Lower lobe of right lung (tissue), 2 donors: ENCODE measurements around the gene DUSP9. TPM values are rescaled to one million over a fixed set of nuclear protein-coding genes. Genes with fewer than 3 reads are reported as not detected.

Source experiments
- ATAC-seq, 2 donors: fragments of 200-7000 bp; cut with Tn5 transposase; one replicate each; pipeline ENCODE4 v1.9.1; 2020 to 2022; ENCODE audit warnings: mild to moderate bottlenecking in 2 of 2, moderate library complexity in 2 of 2
- DNase-seq: peaks from one replicate; pipeline ENCODE4 v3.0.0-alpha.2; 2020
- H3K27ac ChIP-seq: fragments of 200-600 bp; one replicate; pipeline ENCODE4 v1.8.0; 2022
- H3K27me3 ChIP-seq: fragments of 200-600 bp; one replicate; pipeline ENCODE4 v1.8.0; 2022; ENCODE audit warnings: low read depth
- H3K36me3 ChIP-seq: fragments of 200-600 bp; one replicate; pipeline ENCODE4 v1.8.0; 2022; ENCODE audit warnings: mild to moderate bottlenecking
- H3K4me1 ChIP-seq: fragments of 200-600 bp; one replicate; pipeline ENCODE4 v1.8.0; 2022
- H3K4me3 ChIP-seq: fragments of 200-600 bp; one replicate; pipeline ENCODE4 v1.8.0; 2022; ENCODE audit warnings: mild to moderate bottlenecking
- H3K9me3 ChIP-seq: fragments of 200-600 bp; one replicate; pipeline ENCODE4 v1.8.0; 2022
- CTCF ChIP-seq: fragments of 200-600 bp; IDR thresholded peaks from one replicate; pipeline ENCODE4 v1.8.0; 2022; ENCODE audit warnings: antibody characterized with exemption, mild to moderate bottlenecking
- intact Hi-C: fragments of 100-400 bp; cut with DNase I; formaldehyde crosslinking; loops from one replicate; pipeline ENCODE4 v1.11.0; 2022
- total RNA-seq: library from RNA; stranded (reverse); fragmentation: NEBNext Ultra II Directional; extraction: Animal tissue kit (Norgen Biotek cat#: 25700); gene quantifications from one replicate; pipeline ENCODE4 v1.2.1, GENCODE V29; 2021
- donor health status: DM: no; HTN: yes; CAD: no; lungs with severe emphysema.

Gene DUSP9
- total RNA-seq, 1 donor from 2014 or later: not detected

- TF ChIP-seq CTCF: no peak
- Histone ChIP-seq H3K36me3 (no peaks in the 10 kb centered on the region), H3K9me3 (no peaks in the 10 kb centered on the region), H3K27me3 (no peaks in the 10 kb centered on the region), H3K4me1 (no peaks in the 10 kb centered on the region), H3K4me3 (no peak overlapping the region), H3K27ac (no peak overlapping the region)
- ATAC-seq: peak; percentile 6 to 40
- intact Hi-C loops: no loop called here
- DNase-seq: peak; percentile 21
Measured at GRCh38 chrX:153628129-153628528, 18.9 kb upstream of the DUSP9 start.

GRCh38 chrX:153628665-153629064, 18.3 kb upstream of the DUSP9 start:
- H3K4me1 ChIP-seq: no peaks in the 10 kb centered on the region
- no peaks in the 10 kb centered on the region for H3K27me3 ChIP-seq
- intact Hi-C loops: no loop called here
- no peak overlapping the region for H3K4me3 ChIP-seq
- H3K36me3 ChIP-seq: no peaks in the 10 kb centered on the region
- H3K27ac ChIP-seq: no peak overlapping the region
- TF ChIP-seq CTCF: no peak
- DNase-seq (peak; percentile 14), ATAC-seq (no peak)
- H3K9me3 ChIP-seq: no peaks in the 10 kb centered on the region

GRCh38 chrX:153631346-153631745, 15.7 kb upstream of the DUSP9 start:
- intact Hi-C loops: no loop called here
- no peak for DNase-seq
- ATAC-seq: no peak
- Histone ChIP-seq H3K9me3 (no peaks in the 10 kb centered on the region), H3K27me3 (no peaks in the 10 kb centered on the region), H3K27ac (no peak overlapping the region), H3K4me1 (no peaks in the 10 kb centered on the region), H3K4me3 (no peak overlapping the region), H3K36me3 (no peaks in the 10 kb centered on the region)
- TF ChIP-seq CTCF: no peak

- no peak for TF ChIP-seq CTCF
- no peaks in the 10 kb centered on the region for H3K9me3 ChIP-seq
- H3K4me3 ChIP-seq: no peak overlapping the region
- ATAC-seq (no peak), DNase-seq (no peak)
- intact Hi-C loops: no loop called here
- H3K27ac ChIP-seq: no peak overlapping the region
- H3K36me3 ChIP-seq: no peaks in the 10 kb centered on the region
- no peaks in the 10 kb centered on the region for H3K27me3 ChIP-seq
- H3K4me1 ChIP-seq: no peaks in the 10 kb centered on the region
Measured at GRCh38 chrX:153631907-153632594, 15.0 kb upstream of the DUSP9 start.

- TF ChIP-seq CTCF: no peak
- DNase-seq: no peak
- no peaks in the 10 kb centered on the region for H3K4me1 ChIP-seq
- no peak overlapping the region for H3K4me3 ChIP-seq
- ATAC-seq: no peak
- no peaks in the 10 kb centered on the region for H3K9me3 ChIP-seq
- H3K27me3 ChIP-seq: no peaks in the 10 kb centered on the region
- intact Hi-C loops: no loop called here
- H3K36me3 ChIP-seq: no peaks in the 10 kb centered on the region
- no peak overlapping the region for H3K27ac ChIP-seq
Measured at GRCh38 chrX:153632595-153632946, 14.4 kb upstream of the DUSP9 start.

GRCh38 chrX:153633048-153633447, 14.0 kb upstream of the DUSP9 start:
- TF ChIP-seq CTCF: no peak
- H3K27ac ChIP-seq: no peak overlapping the region
- no peaks in the 10 kb centered on the region for H3K27me3 ChIP-seq
- intact Hi-C loops: no loop called here
- no peaks in the 10 kb centered on the region for H3K9me3 ChIP-seq
- H3K4me3 ChIP-seq: no peak overlapping the region
- ATAC-seq (no peak), DNase-seq (no peak)
- H3K4me1 ChIP-seq: no peaks in the 10 kb centered on the region
- H3K36me3 ChIP-seq: no peaks in the 10 kb centered on the region
